ENCODE data around the gene ATP6V1G3.

Gene ATP6V1G3

GRCh38 chr1:198577444-198577843, 37.0 kb upstream of the ATP6V1G3 start:
- no peak overlapping the region for H3K4ac ChIP-seq (ENCODE audit: low read depth, low read length)
- no peak overlapping the region for H2BK5ac ChIP-seq (ENCODE audit: low read depth, low read length, poor library complexity)
- no peak overlapping the region for H3K9ac ChIP-seq (ENCODE audit: low read length)
- no peaks in the 10 kb centered on the region for H3K4me1 ChIP-seq (ENCODE audit: control insufficient read depth in 1 of 2, insufficient read depth in 2 of 2, low read length in 2 of 2)
- no peak overlapping the region for H2BK12ac ChIP-seq (ENCODE audit: low read length)
- no peaks in the 10 kb centered on the region for H3K36me3 ChIP-seq (ENCODE audit: control insufficient read depth in 1 of 2, insufficient read depth in 2 of 2, low read length in 2 of 2)
- no peak overlapping the region for H4K12ac ChIP-seq (ENCODE audit: low read depth, low read length)
- no peak overlapping the region for H3K4me2 ChIP-seq (ENCODE audit: low read length)
- WGBS (ENCODE audit: extremely low coverage, insufficient coverage, insufficient read length): no CpG with 5 or more reads among the region's 1 CpG
- H3K4me3 ChIP-seq (ENCODE audit: low read depth, low read length): no peak overlapping the region
- H3K14ac ChIP-seq (ENCODE audit: low read length): no peak overlapping the region
- H3K27ac ChIP-seq (ENCODE audit: low read depth, low read length): no peak overlapping the region
- no peaks in the 10 kb centered on the region for H3K27me3 ChIP-seq (ENCODE audit: insufficient read depth, low read length)
- no peak overlapping the region for H3K18ac ChIP-seq (ENCODE audit: low read length)
- H4K8ac ChIP-seq (ENCODE audit: low read depth, low read length): no peak overlapping the region
- no peaks in the 10 kb centered on the region for H3K9me3 ChIP-seq (ENCODE audit: insufficient read depth, low read depth, low read length)
- H3K79me2 ChIP-seq (ENCODE audit: control insufficient read depth, insufficient read depth, low read length, poor library complexity): no peaks in the 10 kb centered on the region
- no peak overlapping the region for H2AFZ ChIP-seq (ENCODE audit: insufficient read depth, low read length, poor library complexity)
- H3K79me1 ChIP-seq (ENCODE audit: low read length): no peaks in the 10 kb centered on the region
- no peak overlapping the region for H4K91ac ChIP-seq (ENCODE audit: low read depth, low read length)
- no peak overlapping the region for H2AK5ac ChIP-seq (ENCODE audit: low read length)
- H2BK120ac ChIP-seq (ENCODE audit: insufficient read depth, low read length, poor library complexity): no peak overlapping the region
- no peak overlapping the region for H3K23ac ChIP-seq (ENCODE audit: low read length)
- no peak for DNase-seq

DNA sequence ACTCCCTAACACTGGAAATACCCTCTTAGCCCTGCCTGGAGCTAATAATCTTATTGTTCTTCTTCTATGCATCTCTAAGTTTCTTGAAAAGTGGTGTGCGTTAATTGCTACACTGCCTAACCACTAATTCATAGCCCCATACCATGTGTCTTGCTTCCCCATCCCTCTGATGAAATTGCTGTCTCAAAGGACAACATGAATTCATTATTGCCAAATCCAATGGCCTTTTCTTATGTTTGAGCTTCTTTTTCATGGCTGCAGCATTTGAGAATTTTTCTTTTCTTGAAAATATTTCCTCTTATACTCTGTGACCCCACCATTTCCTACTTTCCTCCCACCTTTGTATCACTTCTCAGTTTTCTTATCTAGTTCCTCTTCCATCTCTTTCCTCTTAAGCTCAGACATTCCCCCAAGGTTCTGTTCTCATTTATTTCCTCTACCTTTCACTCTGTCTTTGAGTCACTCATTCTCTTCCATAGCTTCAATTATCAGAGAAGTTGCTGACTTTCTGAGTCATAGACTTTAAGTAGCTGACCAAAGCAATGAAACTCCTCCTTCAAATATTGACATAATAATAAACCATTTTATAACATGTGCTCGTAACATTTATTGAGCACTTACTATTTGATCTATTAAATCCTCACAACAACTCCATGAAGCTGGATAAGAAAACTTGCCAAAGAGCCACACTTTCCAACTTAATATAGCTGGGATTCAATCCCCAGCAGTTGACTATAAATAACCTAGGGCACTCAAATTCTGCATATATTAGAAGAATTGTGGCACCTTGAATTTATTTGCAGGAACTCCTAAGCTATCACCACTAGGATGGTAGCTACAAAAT, 35.5 kb upstream of the ATP6V1G3 start:
- H4K12ac ChIP-seq (ENCODE audit: low read depth, low read length): no peak overlapping the region
- WGBS (ENCODE audit: extremely low coverage, insufficient coverage, insufficient read length): no CpG with 5 or more reads among the region's 2 CpGs

DNA sequence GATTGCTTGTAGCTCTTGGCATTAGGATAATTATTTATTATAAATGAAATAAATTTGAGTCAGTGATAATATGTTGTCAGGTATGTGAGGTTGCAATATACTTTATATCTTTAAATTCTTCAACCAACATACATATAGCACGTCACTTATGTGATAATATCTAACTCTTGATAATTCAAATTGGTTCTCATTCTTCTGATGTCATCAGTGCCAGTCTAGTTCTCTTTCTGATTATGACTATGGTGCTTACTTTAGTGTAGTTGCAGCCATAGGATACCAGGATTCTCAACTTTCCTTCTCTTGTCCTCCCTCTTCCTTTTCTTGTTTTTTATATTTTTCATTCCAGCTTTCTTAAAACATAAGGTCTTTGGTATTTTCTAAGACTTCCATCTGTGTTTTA, 34.8 kb upstream of the ATP6V1G3 start:
- no peak overlapping the region for H4K8ac ChIP-seq (ENCODE audit: low read depth, low read length)
- no peaks in the 10 kb centered on the region for H3K27me3 ChIP-seq (ENCODE audit: insufficient read depth, low read length)
- no peak overlapping the region for H2BK12ac ChIP-seq (ENCODE audit: low read length)
- no peak overlapping the region for H3K27ac ChIP-seq (ENCODE audit: low read depth, low read length)
- no peak overlapping the region for H4K91ac ChIP-seq (ENCODE audit: low read depth, low read length)
- H3K4ac ChIP-seq (ENCODE audit: low read depth, low read length): no peak overlapping the region
- H2AK5ac ChIP-seq (ENCODE audit: low read length): no peak overlapping the region
- no peak overlapping the region for H3K4me2 ChIP-seq (ENCODE audit: low read length)
- H3K9me3 ChIP-seq (ENCODE audit: insufficient read depth, low read depth, low read length): no peaks in the 10 kb centered on the region
- no CpG with 5 or more reads among the region's 1 CpG for WGBS (ENCODE audit: extremely low coverage, insufficient coverage, insufficient read length)
- H2AFZ ChIP-seq (ENCODE audit: insufficient read depth, low read length, poor library complexity): no peak overlapping the region
- no peaks in the 10 kb centered on the region for H3K79me2 ChIP-seq (ENCODE audit: control insufficient read depth, insufficient read depth, low read length, poor library complexity)
- H2BK5ac ChIP-seq (ENCODE audit: low read depth, low read length, poor library complexity): no peak overlapping the region
- DNase-seq: no peak
- no peak overlapping the region for H3K4me3 ChIP-seq (ENCODE audit: low read depth, low read length)
- H3K23ac ChIP-seq (ENCODE audit: low read length): no peak overlapping the region
- no peak overlapping the region for H2BK120ac ChIP-seq (ENCODE audit: insufficient read depth, low read length, poor library complexity)
- no peak overlapping the region for H3K9ac ChIP-seq (ENCODE audit: low read length)
- H3K4me1 ChIP-seq (ENCODE audit: control insufficient read depth in 1 of 2, insufficient read depth in 2 of 2, low read length in 2 of 2): no peaks in the 10 kb centered on the region
- no peak overlapping the region for H4K12ac ChIP-seq (ENCODE audit: low read depth, low read length)
- H3K36me3 ChIP-seq (ENCODE audit: control insufficient read depth in 1 of 2, insufficient read depth in 2 of 2, low read length in 2 of 2): no peaks in the 10 kb centered on the region
- H3K18ac ChIP-seq (ENCODE audit: low read length): no peak overlapping the region
- no peaks in the 10 kb centered on the region for H3K79me1 ChIP-seq (ENCODE audit: low read length)
- H3K14ac ChIP-seq (ENCODE audit: low read length): no peak overlapping the region

More for the DNA sequence above, 35.5 kb upstream of the ATP6V1G3 start:
- H3K27ac ChIP-seq (ENCODE audit: low read depth, low read length): no peak overlapping the region
- H3K9ac ChIP-seq (ENCODE audit: low read length): no peak overlapping the region
- H3K27me3 ChIP-seq (ENCODE audit: insufficient read depth, low read length): no peaks in the 10 kb centered on the region
- no peak overlapping the region for H2BK120ac ChIP-seq (ENCODE audit: insufficient read depth, low read length, poor library complexity)
- no peak overlapping the region for H4K8ac ChIP-seq (ENCODE audit: low read depth, low read length)
- H2AK5ac ChIP-seq (ENCODE audit: low read length): no peak overlapping the region
- no peak overlapping the region for H3K4me2 ChIP-seq (ENCODE audit: low read length)
- H4K91ac ChIP-seq (ENCODE audit: low read depth, low read length): no peak overlapping the region
- H2AFZ ChIP-seq (ENCODE audit: insufficient read depth, low read length, poor library complexity): no peak overlapping the region
- no peak overlapping the region for H2BK5ac ChIP-seq (ENCODE audit: low read depth, low read length, poor library complexity)
- no peak for DNase-seq
- no peaks in the 10 kb centered on the region for H3K9me3 ChIP-seq (ENCODE audit: insufficient read depth, low read depth, low read length)
- H3K79me1 ChIP-seq (ENCODE audit: low read length): no peaks in the 10 kb centered on the region
- H3K4me3 ChIP-seq (ENCODE audit: low read depth, low read length): no peak overlapping the region
- no peak overlapping the region for H3K4ac ChIP-seq (ENCODE audit: low read depth, low read length)
- H2BK12ac ChIP-seq (ENCODE audit: low read length): no peak overlapping the region
- H3K18ac ChIP-seq (ENCODE audit: low read length): no peak overlapping the region
- H3K36me3 ChIP-seq (ENCODE audit: control insufficient read depth in 1 of 2, insufficient read depth in 2 of 2, low read length in 2 of 2): no peaks in the 10 kb centered on the region
- no peaks in the 10 kb centered on the region for H3K79me2 ChIP-seq (ENCODE audit: control insufficient read depth, insufficient read depth, low read length, poor library complexity)
- no peaks in the 10 kb centered on the region for H3K4me1 ChIP-seq (ENCODE audit: control insufficient read depth in 1 of 2, insufficient read depth in 2 of 2, low read length in 2 of 2)
- no peak overlapping the region for H3K23ac ChIP-seq (ENCODE audit: low read length)
- H3K14ac ChIP-seq (ENCODE audit: low read length): no peak overlapping the region

GRCh38 chr1:198574325-198574724, 33.8 kb upstream of the ATP6V1G3 start:
- Histone ChIP-seq H3K9ac (ENCODE audit: low read length) (no peak overlapping the region), H3K79me2 (ENCODE audit: control insufficient read depth, insufficient read depth, low read length, poor library complexity) (no peaks in the 10 kb centered on the region), H4K12ac (ENCODE audit: low read depth, low read length) (no peak overlapping the region), H3K14ac (ENCODE audit: low read length) (no peak overlapping the region), H3K23ac (ENCODE audit: low read length) (no peak overlapping the region), H3K4me1 (ENCODE audit: control insufficient read depth in 1 of 2, insufficient read depth in 2 of 2, low read length in 2 of 2) (no peaks in the 10 kb centered on the region), H3K27ac (ENCODE audit: low read depth, low read length) (no peak overlapping the region), H3K79me1 (ENCODE audit: low read length) (no peaks in the 10 kb centered on the region), H2BK5ac (ENCODE audit: low read depth, low read length, poor library complexity) (no peak overlapping the region), H2AK5ac (ENCODE audit: low read length) (no peak overlapping the region), H3K4ac (ENCODE audit: low read depth, low read length) (no peak overlapping the region), H2AFZ (ENCODE audit: insufficient read depth, low read length, poor library complexity) (no peak overlapping the region), H3K18ac (ENCODE audit: low read length) (no peak overlapping the region), H3K27me3 (ENCODE audit: insufficient read depth, low read length) (no peaks in the 10 kb centered on the region), H3K36me3 (ENCODE audit: control insufficient read depth in 1 of 2, insufficient read depth in 2 of 2, low read length in 2 of 2) (no peaks in the 10 kb centered on the region), H3K9me3 (ENCODE audit: insufficient read depth, low read depth, low read length) (no peaks in the 10 kb centered on the region), H2BK12ac (ENCODE audit: low read length) (no peak overlapping the region), H2BK120ac (ENCODE audit: insufficient read depth, low read length, poor library complexity) (no peak overlapping the region), H4K91ac (ENCODE audit: low read depth, low read length) (no peak overlapping the region), H4K8ac (ENCODE audit: low read depth, low read length) (no peak overlapping the region), H3K4me2 (ENCODE audit: low read length) (no peak overlapping the region), H3K4me3 (ENCODE audit: low read depth, low read length) (no peak overlapping the region)
- no peak for DNase-seq
- WGBS (ENCODE audit: extremely low coverage, insufficient coverage, insufficient read length): no CpG with 5 or more reads among the region's 1 CpG

Measured in trophoblast cell (in vitro differentiated cells and primary cell).